Measurements from ENCODE around the gene RPL31. TPM values are rescaled to one million over a fixed set of nuclear protein-coding genes. Genes with fewer than 3 reads are reported as not detected.

Gene RPL31
- total RNA-seq, 1 donor from 2014 or later = 2,596 TPM

DNA sequence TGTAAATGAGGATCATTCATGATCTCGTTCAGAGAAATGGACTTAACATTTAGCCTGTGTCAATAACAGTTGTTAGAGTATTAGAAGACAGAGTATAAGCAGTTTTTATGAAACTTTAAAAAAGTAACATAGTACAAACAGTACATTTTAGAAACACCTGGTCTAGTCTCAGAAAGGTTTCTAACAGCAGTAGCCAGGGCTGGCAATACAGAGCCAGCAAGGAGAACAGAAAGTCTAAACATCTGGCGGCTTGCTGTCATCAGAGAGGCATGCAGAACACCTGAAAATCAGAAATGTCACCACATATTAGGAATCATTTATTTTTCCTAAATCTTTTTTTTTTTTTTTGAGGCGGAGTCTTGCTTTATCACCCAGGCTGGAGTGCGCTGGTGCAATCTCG lies 50.1 kb downstream of the RPL31 start:
- H3K4me3 Mint-ChIP-seq = no peak overlapping the region
- peaks cover 8% of the 10 kb centered on the region for H3K36me3 Mint-ChIP-seq

DNA sequence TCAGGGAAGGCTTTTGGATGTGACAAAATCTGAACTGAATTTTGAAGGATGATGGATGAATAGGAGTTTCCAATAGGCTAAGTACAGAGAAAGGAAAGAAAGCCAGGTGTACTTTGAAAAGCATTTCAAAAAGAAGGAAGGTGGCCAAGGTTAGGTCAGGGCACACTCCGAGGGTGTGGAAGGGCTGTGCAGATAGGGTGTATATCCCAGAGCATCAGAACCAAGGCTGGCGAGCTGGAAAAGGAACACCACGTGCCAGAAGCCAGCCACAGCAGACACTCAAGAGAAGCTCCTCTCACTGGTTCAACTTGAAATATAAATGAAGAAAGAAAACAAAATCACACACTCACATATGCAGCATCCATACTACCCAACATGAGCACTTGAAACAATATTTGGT lies 51.0 kb downstream of the RPL31 start:
- Histone ChIP-seq H3K9ac (no peak overlapping the region), H3K4me2 (no peak overlapping the region), H3K9me3 (ENCODE audit: low read depth) (no peaks in the 10 kb centered on the region), H4K20me1 (ENCODE audit: low read depth) (no peaks in the 10 kb centered on the region), H3K4me1 (no peaks in the 10 kb centered on the region), H3K4me3 (no peak overlapping the region), H3K27me3 (no peaks in the 10 kb centered on the region), H2AFZ (replicated peaks) (no peak overlapping the region), H3K36me3 (no peaks in the 10 kb centered on the region), H3K79me2 (ENCODE audit: low read depth) (no peaks in the 10 kb centered on the region), H3F3A (ENCODE audit: low read depth) (no peaks in the 10 kb centered on the region), H3K27ac (no peak overlapping the region)
- peaks cover 8% of the 10 kb centered on the region for H3K36me3 Mint-ChIP-seq
- H3K9me3 Mint-ChIP-seq = peaks cover 4% of the 10 kb centered on the region
- H3K27ac Mint-ChIP-seq = no peak overlapping the region
- H3K4me3 Mint-ChIP-seq = no peak overlapping the region
- no peaks in the 10 kb centered on the region for H3K27me3 Mint-ChIP-seq (ENCODE audit: insufficient read depth, low read depth)
- H3K4me1 Mint-ChIP-seq = no peaks in the 10 kb centered on the region
- DNase-seq (ENCODE audit: low spot score) = no peak
- no peak for TF ChIP-seq EZH2phosphoT487 (IDR thresholded peaks at IDR 0.05)
- no peak for TF ChIP-seq EZH2 (IDR thresholded peaks at IDR 0.05)
- TF ChIP-seq, protein P1, sequence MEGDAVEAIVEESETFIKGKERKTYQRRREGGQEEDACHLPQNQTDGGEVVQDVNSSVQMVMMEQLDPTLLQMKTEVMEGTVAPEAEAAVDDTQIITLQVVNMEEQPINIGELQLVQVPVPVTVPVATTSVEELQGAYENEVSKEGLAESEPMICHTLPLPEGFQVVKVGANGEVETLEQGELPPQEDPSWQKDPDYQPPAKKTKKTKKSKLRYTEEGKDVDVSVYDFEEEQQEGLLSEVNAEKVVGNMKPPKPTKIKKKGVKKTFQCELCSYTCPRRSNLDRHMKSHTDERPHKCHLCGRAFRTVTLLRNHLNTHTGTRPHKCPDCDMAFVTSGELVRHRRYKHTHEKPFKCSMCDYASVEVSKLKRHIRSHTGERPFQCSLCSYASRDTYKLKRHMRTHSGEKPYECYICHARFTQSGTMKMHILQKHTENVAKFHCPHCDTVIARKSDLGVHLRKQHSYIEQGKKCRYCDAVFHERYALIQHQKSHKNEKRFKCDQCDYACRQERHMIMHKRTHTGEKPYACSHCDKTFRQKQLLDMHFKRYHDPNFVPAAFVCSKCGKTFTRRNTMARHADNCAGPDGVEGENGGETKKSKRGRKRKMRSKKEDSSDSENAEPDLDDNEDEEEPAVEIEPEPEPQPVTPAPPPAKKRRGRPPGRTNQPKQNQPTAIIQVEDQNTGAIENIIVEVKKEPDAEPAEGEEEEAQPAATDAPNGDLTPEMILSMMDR (IDR thresholded peaks at IDR 0.05) = no peak

More for the DNA sequence above, 50.1 kb downstream of the RPL31 start:
- no peaks in the 10 kb centered on the region for H3K27me3 ChIP-seq
- H3K27ac ChIP-seq = no peak overlapping the region
- H4K20me1 ChIP-seq (ENCODE audit: low read depth) = no peaks in the 10 kb centered on the region
- no peaks in the 10 kb centered on the region for H3F3A ChIP-seq (ENCODE audit: low read depth)
- no peak overlapping the region for H3K4me2 ChIP-seq
- no peak overlapping the region for H3K4me3 ChIP-seq
- Mint-ChIP-seq H3K9me3 (peaks cover 2% of the 10 kb centered on the region), H3K4me1 (peaks cover under 1% of the 10 kb centered on the region), H3K27ac (no peak overlapping the region), H3K27me3 (ENCODE audit: insufficient read depth, low read depth) (peaks cover 2% of the 10 kb centered on the region)
- no peak overlapping the region for H2AFZ ChIP-seq (replicated peaks)
- TF ChIP-seq EZH2 (IDR thresholded peaks at IDR 0.05) (no peak), EZH2phosphoT487 (IDR thresholded peaks at IDR 0.05) (no peak)
- TF ChIP-seq, protein P1 (IDR thresholded peaks at IDR 0.05) = no peak
- H3K79me2 ChIP-seq (ENCODE audit: low read depth) = no peaks in the 10 kb centered on the region
- H3K36me3 ChIP-seq = no peaks in the 10 kb centered on the region
- no peak for DNase-seq (ENCODE audit: low spot score)
- H3K4me1 ChIP-seq = no peaks in the 10 kb centered on the region
- H3K9ac ChIP-seq = no peak overlapping the region
- no peaks in the 10 kb centered on the region for H3K9me3 ChIP-seq (ENCODE audit: low read depth)

Other genes with a start within 250 kb of the RPL31 start
- gene NPAS2, start 182.2 kb upstream of the RPL31 start, total RNA-seq (ENCODE audit: low replicate concordance) = 0.59 and 39.4 TPM in 2 replicates
- 3.9 and 4.1 TPM in 2 replicates for gene TBC1D8, start 149.1 kb downstream of the RPL31 start, total RNA-seq (ENCODE audit: low replicate concordance)

Data from neural progenitor cell (in vitro differentiated cells).